GM12892 (cell line): ENCODE data around the gene IL17B.

Experiments
- POLR2A ChIP-seq: IDR thresholded peaks from 2 replicates; pipeline ENCODE4 v1.6.1; 2011; ENCODE audit warnings: low read depth, low read length, control low read depth
- POLR2AphosphoS5 ChIP-seq: IDR thresholded peaks from 2 replicates; pipeline ENCODE4 v1.6.1; 2011; ENCODE audit warnings: low read depth, low read length, control low read depth

- TF ChIP-seq POLR2AphosphoS5 (no peak), POLR2A (no peak)
These were observed 28.5 kb upstream of the IL17B start for GRCh38 chr5:149407323-149408251.
